ENCODE measurements around the gene MINDY4.
"Not testable (repeated sequence)": the region's sequence is repeated elsewhere in the genome, so short reads cannot be mapped to it uniquely, and the experiment has no call there.

MINDY4 gene

GRCh38 chr7:30802812-30803211 lies 31.6 kb downstream of the MINDY4 start:
- no peak overlapping the region for H3K4me3 ChIP-seq (ENCODE audit: low read length)
- DNase-seq (ENCODE audit: low read depth), result no peak
- TF ChIP-seq CTCF (conservative IDR thresholded peaks at IDR 0.05; ENCODE audit: low read depth, low read length), result no peak

GRCh38 chr7:30804078-30804661 lies 33.0 kb downstream of the MINDY4 start:
- DNase-seq (ENCODE audit: low read depth), result no peak
- TF ChIP-seq CTCF (conservative IDR thresholded peaks at IDR 0.05; ENCODE audit: low read depth, low read length), result no peak
- H3K4me3 ChIP-seq (ENCODE audit: low read length), result no peak overlapping the region

DNA sequence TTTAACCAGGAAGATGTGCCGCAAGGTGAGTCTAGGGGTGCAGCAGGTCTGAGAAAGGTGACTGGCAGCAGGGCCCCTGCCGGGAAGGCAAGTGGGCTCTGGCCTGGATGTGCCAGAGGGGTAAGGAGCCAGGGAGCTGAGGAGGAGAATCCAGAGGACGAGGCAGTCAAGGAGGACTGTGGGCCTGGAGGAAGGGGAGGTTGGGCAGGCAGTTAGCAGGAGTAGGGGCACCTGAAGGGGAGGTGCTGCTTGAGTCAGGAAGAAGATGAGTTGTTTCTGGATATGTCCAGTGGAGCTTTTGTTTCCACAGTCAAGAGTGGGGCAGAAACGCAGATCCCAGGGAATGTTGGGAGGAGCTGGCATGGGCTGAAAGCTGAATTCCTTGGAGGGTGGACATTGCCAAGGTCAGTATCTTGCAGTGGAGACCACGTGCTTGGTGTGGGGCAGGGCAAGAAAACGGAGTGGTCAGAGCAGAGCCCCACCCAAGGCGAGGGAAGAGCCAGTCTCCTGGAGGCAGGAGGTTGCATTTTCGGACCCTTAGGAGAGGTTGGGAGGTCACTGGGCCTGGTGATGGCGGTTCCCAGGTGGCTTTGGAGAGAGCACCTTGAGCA lies 34.0 kb downstream of the MINDY4 start:
- no peak for TF ChIP-seq CTCF (conservative IDR thresholded peaks at IDR 0.05; ENCODE audit: low read depth, low read length)
- H3K4me3 ChIP-seq (ENCODE audit: low read length), result no peak overlapping the region
- DNase-seq (ENCODE audit: low read depth), result no peak

DNA sequence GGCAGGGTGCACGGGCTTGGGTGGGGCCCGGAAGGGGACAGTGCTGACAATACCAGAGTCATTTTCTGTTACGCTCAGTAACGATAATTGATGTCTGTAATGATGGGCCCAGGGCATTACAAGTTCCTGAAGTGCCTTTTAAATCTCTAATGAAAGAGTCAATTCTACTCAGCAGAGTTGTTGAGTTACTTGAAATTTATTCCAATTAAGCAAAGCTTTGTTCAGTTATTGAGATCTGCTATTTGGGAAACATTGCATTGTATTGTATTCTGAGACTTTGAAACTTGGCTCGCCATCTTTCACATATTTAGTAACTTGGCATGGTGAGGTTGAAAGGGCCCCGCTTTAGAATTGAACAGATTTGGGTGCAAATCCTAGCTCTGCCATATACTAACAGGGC lies 34.7 kb downstream of the MINDY4 start:
- TF ChIP-seq CTCF (conservative IDR thresholded peaks at IDR 0.05; ENCODE audit: low read depth, low read length), result no peak
- no peak for DNase-seq (ENCODE audit: low read depth)
- no peak overlapping the region for H3K4me3 ChIP-seq (ENCODE audit: low read length)

GRCh38 chr7:30807477-30807876 lies 36.3 kb downstream of the MINDY4 start:
- not testable (repeated sequence) for DNase-seq (ENCODE audit: low read depth)

GRCh38 chr7:30807941-30808340 lies 36.7 kb downstream of the MINDY4 start:
- not testable (repeated sequence) for H3K4me3 ChIP-seq (ENCODE audit: low read length); DNase-seq (ENCODE audit: low read depth)

More at GRCh38 chr7:30807477-30807876, 36.3 kb downstream of the MINDY4 start:
- H3K4me3 ChIP-seq (ENCODE audit: low read length), result not testable (repeated sequence)

DNA sequence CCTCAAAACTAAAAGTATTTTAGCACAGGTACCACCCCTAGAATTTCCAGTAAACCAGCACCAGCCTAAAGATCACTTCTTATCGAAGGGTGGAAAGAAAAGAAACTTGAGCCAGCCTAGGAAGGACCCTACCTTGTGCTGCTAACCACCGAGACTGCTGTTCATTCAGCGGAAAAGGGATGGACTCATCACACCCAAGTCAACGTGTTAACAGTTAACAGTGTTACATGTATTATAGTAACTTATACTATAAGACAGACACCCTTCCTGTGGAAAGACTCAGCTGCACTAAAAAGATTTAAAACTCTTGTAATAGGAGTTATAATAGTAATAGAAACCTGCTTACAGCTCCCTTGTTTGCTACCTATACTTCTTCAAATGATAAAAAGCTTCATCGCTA lies 39.8 kb downstream of the MINDY4 start:
- DNase-seq (ENCODE audit: low read depth), result no peak
- TF ChIP-seq CTCF (conservative IDR thresholded peaks at IDR 0.05; ENCODE audit: low read depth, low read length), result no peak
- H3K4me3 ChIP-seq (ENCODE audit: low read length), result no peak overlapping the region

- DNase-seq (ENCODE audit: low read depth), result no peak
- TF ChIP-seq CTCF (conservative IDR thresholded peaks at IDR 0.05; ENCODE audit: low read depth, low read length), result no peak
These were observed 41.5 kb downstream of the MINDY4 start for GRCh38 chr7:30812676-30813075.

More at GRCh38 chr7:30812676-30813075, 41.5 kb downstream of the MINDY4 start:
- no peak overlapping the region for H3K4me3 ChIP-seq (ENCODE audit: low read length)
